Erythroblast (primary cell): ENCODE results near the gene CYP46A1.

Experiments used
- GATA1 ChIP-seq: IDR thresholded peaks from 2 replicates; pipeline ENCODE4 v1.6.1; 2011; ENCODE audit warnings: low read depth, mild to moderate bottlenecking, control low read depth, low read length, moderate library complexity
- POLR2A ChIP-seq: IDR thresholded peaks from 2 replicates; pipeline ENCODE4 v1.6.1; 2011; ENCODE audit warnings: mild to moderate bottlenecking, low read length

GRCh38 chr14:99700379-99700778, 16.3 kb downstream of the CYP46A1 start:
- no peak for TF ChIP-seq POLR2A
- no peak for TF ChIP-seq GATA1
